Left cardiac atrium (tissue), 4 donors: Measurements from ENCODE around the gene ADGRG3. TPM values are rescaled to one million over a fixed set of nuclear protein-coding genes. Genes with fewer than 3 reads are reported as not detected.
"Not testable (repeated sequence)": the region's sequence is repeated elsewhere in the genome, so short reads cannot be mapped to it uniquely, and the experiment has no call there.

Source experiments
- ATAC-seq, 2 donors: fragments of 200-7000 bp; cut with Tn5 transposase; one replicate each; pipeline ENCODE4 v1.9.1; 2020; ENCODE audit warnings: mild to moderate bottlenecking in 2 of 2, moderate library complexity in 2 of 2
- DNase-seq: peaks from one replicate; pipeline ENCODE4 v3.0.0-alpha.2; 2020
- intact Hi-C, 2 donors: fragments of 100-400 bp; cut with DNase I; formaldehyde crosslinking; loops; one replicate each; pipeline versions ENCODE4 v1.14.1 to v1.15.1; 2022 to 2023
- total RNA-seq, 2 donors: library from RNA; stranded (reverse); fragmentation: NEBNext Ultra II Directional; extraction: Animal tissue kit (Norgen Biotek cat#: 25700); gene quantifications; one replicate each; pipeline ENCODE4 v1.2.1, GENCODE V29; 2021
- donor health status: DM: no; HTN: yes; CAD: no.
- donor health status: DM: no; HTN: yes; CAD: no; lungs with severe emphysema.
- donor health status: DM: yes; HTN: yes; CAD: no.
- donor health status: Dilated cardiomyopathy.

The ADGRG3 gene
- total RNA-seq, 2 donors from 2014 or later: 0.97 to 1.1 TPM

GRCh38 chr16:57669476-57670162 lies 1.5 kb downstream of the ADGRG3 start:
- DNase-seq (no peak), ATAC-seq (no peak)
- intact Hi-C loops: loop anchor here in 1 of 2 donors (10.0 kb wide), 1 partner anchor 45 kb away; no protein-coding TSS in a partner anchor

- no peak for DNase-seq
- intact Hi-C loops: no loop called here
- ATAC-seq: no peak
Measured at GRCh38 chr16:57670196-57670595, 2.1 kb downstream of the ADGRG3 start.

GRCh38 chr16:57671451-57671850 lies 3.3 kb downstream of the ADGRG3 start:
- DNase-seq, ATAC-seq, intact Hi-C loops: not testable (repeated sequence)

GRCh38 chr16:57672416-57672815 lies 4.3 kb downstream of the ADGRG3 start:
- no peak for DNase-seq
- no peak for ATAC-seq
- intact Hi-C loops: no loop called here

DNA sequence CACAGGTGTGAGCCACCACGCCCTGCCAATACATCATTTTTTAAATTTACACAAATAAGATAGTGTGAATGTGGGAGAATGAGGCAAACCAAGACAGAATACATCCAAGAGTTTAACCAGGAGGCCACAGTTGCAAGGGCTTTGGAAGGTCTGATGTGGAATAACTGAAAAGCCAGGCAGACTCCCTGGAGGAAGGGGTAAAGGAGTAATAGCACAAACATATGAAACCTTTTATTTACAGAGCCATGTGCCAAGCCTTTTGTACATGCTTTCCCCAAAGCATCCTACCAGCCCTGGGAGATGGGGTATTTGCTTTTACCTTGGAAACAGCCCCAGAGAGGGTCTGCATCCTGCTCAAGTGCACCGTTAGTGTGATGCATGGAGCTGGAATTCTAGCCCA lies 4.7 kb downstream of the ADGRG3 start:
- ATAC-seq (no peak), DNase-seq (no peak)
- intact Hi-C loops: no loop called here

DNA sequence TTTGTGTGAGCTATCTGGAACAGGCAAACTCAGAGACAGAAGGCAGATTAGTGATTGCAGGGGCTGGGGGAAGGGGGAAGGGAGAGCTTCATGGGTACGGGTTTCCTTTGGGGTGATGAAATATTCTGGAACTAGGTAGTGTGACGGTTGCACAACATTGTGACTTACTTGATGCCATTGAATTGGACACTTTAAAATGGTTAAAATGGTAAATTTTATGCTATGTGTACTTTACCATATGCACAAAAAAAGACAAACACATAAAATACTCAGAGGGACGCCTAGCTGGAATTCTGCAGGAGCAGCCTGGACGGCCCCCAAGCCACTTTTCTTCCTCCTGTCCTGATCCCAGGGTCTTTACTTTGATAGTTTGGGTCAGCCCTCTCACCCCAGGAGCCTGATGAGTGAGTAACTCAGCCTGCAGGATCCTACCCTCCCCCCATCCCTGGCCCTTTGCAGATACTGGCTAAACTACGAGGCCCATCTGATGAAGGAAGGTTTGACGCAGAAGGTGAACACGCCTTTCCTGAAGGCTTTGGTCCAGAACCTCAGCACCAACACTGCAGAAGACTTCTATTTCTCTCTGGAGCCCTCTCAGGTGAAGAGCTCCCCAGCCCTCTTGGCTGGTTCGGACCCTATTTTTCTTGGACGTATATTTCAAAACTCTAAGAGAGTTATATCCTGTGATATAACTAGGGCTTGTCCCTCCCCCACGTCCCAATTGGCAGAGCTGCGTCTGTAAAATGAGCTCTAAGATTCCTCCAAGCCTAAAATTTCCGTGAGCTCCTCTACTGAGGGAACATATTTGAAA lies 7.8 kb downstream of the ADGRG3 start:
- peak in 1 of 2 donors; percentile 69 for ATAC-seq
- intact Hi-C loops: no loop called here
- peak; percentile 44 for DNase-seq

GRCh38 chr16:57676553-57677085 lies 8.5 kb downstream of the ADGRG3 start:
- no peak for ATAC-seq
- no peak for DNase-seq
- intact Hi-C loops: no loop called here

- intact Hi-C loops: no loop called here
- no peak for DNase-seq
- ATAC-seq: peak in 1 of 2 donors; percentile 33
Measured at GRCh38 chr16:57677622-57678369, 9.7 kb downstream of the ADGRG3 start.

- ATAC-seq: no peak
- intact Hi-C loops: no loop called here
- no peak for DNase-seq
Measured at GRCh38 chr16:57679016-57679415, 10.9 kb downstream of the ADGRG3 start.

DNA sequence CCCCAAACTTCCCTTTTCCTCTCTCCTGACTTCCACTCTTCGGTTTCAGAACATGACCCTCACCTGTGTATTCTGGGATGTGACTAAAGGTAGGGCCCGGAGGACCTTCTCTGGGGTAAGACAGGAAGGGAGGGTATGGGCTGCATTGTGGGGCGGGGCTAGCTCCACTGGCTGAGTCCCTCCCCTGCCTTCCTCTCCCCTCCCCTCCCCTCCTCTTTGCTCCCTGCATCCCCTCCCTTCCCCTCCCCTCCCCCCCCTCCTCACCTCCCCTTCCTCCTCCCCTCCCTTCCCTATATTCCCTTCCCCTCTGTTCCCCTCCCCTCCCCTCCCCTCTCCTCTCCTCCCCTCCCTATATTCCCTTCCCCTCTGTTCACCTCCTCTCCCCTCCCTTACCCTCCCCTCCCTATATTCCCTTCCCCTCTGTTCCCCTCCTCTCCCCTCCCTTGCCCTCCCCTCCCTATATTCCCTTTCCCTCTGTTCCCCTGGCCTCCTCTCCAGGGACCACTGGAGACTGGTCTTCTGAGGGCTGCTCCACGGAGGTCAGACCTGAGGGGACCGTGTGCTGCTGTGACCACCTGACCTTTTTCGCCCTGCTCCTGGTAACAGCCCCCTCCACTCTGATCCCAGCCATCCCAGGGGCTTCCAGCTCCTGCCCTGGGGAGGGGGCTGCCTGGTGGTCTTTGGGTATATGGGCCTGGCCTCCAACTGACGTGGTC lies 11.8 kb downstream of the ADGRG3 start:
- DNase-seq: no peak
- intact Hi-C loops: no loop called here
- no peak for ATAC-seq

- ATAC-seq (no peak), DNase-seq (no peak)
- intact Hi-C loops: no loop called here
Measured at GRCh38 chr16:57680842-57681375, 12.8 kb downstream of the ADGRG3 start.

GRCh38 chr16:57681950-57682728 lies 14.0 kb downstream of the ADGRG3 start:
- ATAC-seq (no peak), DNase-seq (no peak)
- intact Hi-C loops: no loop called here

GRCh38 chr16:57682809-57683635 lies 14.9 kb downstream of the ADGRG3 start:
- no peak for DNase-seq
- ATAC-seq: no peak
- intact Hi-C loops: no loop called here

DNA sequence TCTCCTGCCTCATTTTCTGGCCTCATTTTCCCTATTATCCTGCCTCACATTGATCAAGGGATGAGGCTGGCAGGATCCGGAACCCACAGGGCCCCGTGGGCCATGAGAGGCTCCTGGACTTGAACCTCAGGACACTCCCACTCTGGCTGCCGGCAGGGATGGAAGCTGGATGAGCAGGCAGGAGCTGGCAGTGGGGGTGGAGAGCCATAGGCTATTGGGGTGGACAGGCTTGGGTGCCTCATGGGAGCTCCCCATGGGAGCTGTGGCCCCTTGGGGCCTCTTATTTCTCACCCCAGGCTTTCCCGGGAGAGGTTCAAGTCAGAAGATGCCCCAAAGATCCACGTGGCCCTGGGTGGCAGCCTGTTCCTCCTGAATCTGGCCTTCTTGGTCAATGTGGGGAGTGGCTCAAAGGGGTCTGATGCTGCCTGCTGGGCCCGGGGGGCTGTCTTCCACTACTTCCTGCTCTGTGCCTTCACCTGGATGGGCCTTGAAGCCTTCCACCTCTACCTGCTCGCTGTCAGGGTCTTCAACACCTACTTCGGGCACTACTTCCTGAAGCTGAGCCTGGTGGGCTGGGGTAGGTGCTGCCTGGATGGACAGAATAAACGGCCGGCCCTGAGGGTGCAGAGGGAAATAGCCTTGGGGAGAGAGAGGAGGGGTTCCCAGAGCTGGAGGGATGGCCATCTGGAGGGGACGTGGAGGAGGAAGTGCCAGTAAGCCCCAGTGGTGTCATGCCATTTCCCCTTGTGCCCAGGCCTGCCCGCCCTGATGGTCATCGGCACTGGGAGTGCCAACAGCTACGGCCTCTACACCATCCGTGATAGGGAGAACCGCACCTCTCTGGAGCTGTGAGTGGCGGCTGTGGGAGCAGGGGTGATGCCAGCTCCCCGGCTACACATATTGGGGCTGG lies 15.8 kb downstream of the ADGRG3 start:
- DNase-seq (no peak), ATAC-seq (no peak)
- intact Hi-C loops: no loop called here

DNA sequence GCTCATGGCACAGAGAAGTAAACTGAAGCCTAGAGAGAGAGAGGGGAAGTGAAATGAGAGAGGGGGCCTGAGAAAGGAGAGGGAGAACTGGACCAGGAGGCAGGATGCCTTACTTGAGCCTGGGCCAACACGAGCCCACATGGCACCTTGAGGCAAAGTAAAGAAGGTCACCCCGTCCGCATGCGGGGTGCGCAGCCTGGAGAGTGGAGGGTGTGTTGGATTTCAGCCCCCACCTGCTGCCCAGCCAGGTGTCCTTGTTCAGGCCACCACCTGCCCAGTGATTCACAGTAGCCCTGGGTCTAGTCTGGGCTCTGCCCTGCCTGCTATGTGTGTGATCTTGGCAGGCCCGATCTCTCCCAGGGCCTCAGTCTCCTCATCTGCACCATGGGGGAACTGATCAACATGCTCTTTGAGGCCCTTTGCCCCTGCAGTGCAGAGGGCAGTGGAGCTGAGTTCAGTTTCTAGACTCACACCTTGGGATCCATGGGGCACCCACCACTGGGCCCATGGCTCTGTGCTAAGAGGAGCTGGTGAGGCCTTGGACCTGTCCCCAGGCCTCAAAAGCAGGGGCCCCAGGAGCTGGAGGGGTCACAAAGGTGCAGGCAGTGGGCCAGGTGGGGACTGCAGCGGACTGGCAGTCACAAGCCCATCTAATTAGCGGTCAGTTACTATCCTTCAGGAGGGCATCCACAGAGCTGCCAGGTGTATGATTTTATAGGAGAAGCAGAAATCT lies 16.7 kb downstream of the ADGRG3 start:
- intact Hi-C loops: no loop called here
- DNase-seq: no peak

GRCh38 chr16:57685633-57686032 lies 17.5 kb downstream of the ADGRG3 start:
- no peak for DNase-seq
- ATAC-seq: no peak
- intact Hi-C loops: no loop called here

More for the DNA sequence above, 16.7 kb downstream of the ADGRG3 start:
- ATAC-seq: no peak
